HCT116 (cell line): ENCODE data around the gene MICU2. TPM values are rescaled to one million over a fixed set of nuclear protein-coding genes. Genes with fewer than 3 reads are reported as not detected.

Experiments
- ATAC-seq: fragments of 200-7000 bp; cut with Tn5 transposase; 2 replicates; pipeline ENCODE4 v1.9.1; 2020; ENCODE audit warnings: mild to moderate bottlenecking, moderate library complexity
- BruUV-seq: library from RNA; stranded (reverse); fragments of 400-500 nt; replicated peaks from 2 replicates; lab custom pipeline; 2021; lab: Mats Ljungman, UMichigan
- CTCF ChIA-PET: fragments of 300-600 bp; sonication (Branson Sonifier 250); formaldehyde crosslinking; loops from one replicate; lab custom pipeline; 2021; ENCODE audit warnings: antibody characterized with exemption; lab: Charles Lee
- POLR2A ChIA-PET: fragments of 300-600, 350-600 bp; sonication (Branson Sonifier 250); formaldehyde crosslinking; loops from one replicate; lab custom pipeline; 2021; ENCODE audit warnings: antibody characterized with exemption; lab: Charles Lee
- RAD21 ChIA-PET, 2 experiments: fragments of 300-600 bp; sonication (Branson Sonifier 250); formaldehyde crosslinking; loops; one replicate each; lab custom pipeline; 2023; ENCODE audit warnings: low total read pairs in 2 of 2; ENCODE audit not compliant: uncharacterized antibody in 2 of 2, unreplicated experiment in 2 of 2, low non-redundant PET in 1 of 2; lab: Charles Lee
- DNase-seq: peaks from one replicate; pipeline ENCODE4 v3.0.0-alpha.2; 2010; ENCODE audit warnings: low read depth, low spot score
- H2AFZ ChIP-seq: fragments of 200-600 bp; shearing (Covaris generic), sonication (generic); 2 replicates; pipeline ENCODE4 v1.6.1; 2017; ENCODE audit warnings: low read depth, mixed run types, mixed read lengths, antibody characterized with exemption, low read length; ENCODE audit not compliant: poor library complexity, severe bottlenecking
- H3K27ac ChIP-seq: 2 replicates; pipeline ENCODE4 v1.5.1; 2012; ENCODE audit warnings: low read depth, low read length
- H3K27me3 ChIP-seq: fragments of 200-600 bp; sonication (generic); 2 replicates; pipeline ENCODE4 v1.6.1; 2016; ENCODE audit warnings: mixed run types, low read length, mixed read lengths; ENCODE audit not compliant: insufficient read depth
- H3K36me3 ChIP-seq, 2 experiments: fragments of 200-500 bp in 1 of 2; fragments of 200-600 bp in 1 of 2; sonication (Bioruptor generic) in 1 of 2; sonication (generic) in 1 of 2; 2 replicates each; pipeline versions ENCODE4 v1.5.1 to v1.6.1; 2014 to 2016; ENCODE audit warnings: low read length in 2 of 2, inconsistent platforms in 1 of 2, mixed read lengths in 1 of 2, mixed run types in 1 of 2; ENCODE audit not compliant: insufficient read depth in 2 of 2, control insufficient read depth in 1 of 2
- H3K4me1 ChIP-seq, 2 experiments: fragments of 200-600 bp in 1 of 2; sonication (generic) in 1 of 2; 2 replicates each; pipeline versions ENCODE4 v1.5.1 to v1.6.1; 2012 to 2017; ENCODE audit warnings: low read length in 2 of 2, inconsistent platforms in 1 of 2, mild to moderate bottlenecking in 1 of 2, mixed read lengths in 1 of 2, mixed run types in 1 of 2, moderate library complexity in 1 of 2; ENCODE audit not compliant: insufficient read depth in 2 of 2, control insufficient read depth in 1 of 2
- H3K4me2 ChIP-seq: fragments of 200-600 bp; sonication (generic); 2 replicates; pipeline ENCODE4 v1.6.1; 2017; ENCODE audit warnings: mixed run types, low read length, mixed read lengths
- H3K4me3 ChIP-seq, 2 experiments: fragments of 200-600 bp in 1 of 2; sonication (generic) in 1 of 2; replicated peaks in 1 of 2; 2 replicates each; pipeline ENCODE4 v1.5.1; 2011 to 2016; ENCODE audit warnings: low read length in 2 of 2, control low read depth in 1 of 2, low read depth in 1 of 2, mild to moderate bottlenecking in 1 of 2, mixed read lengths in 1 of 2, mixed run types in 1 of 2
- H3K79me2 ChIP-seq: fragments of 200-600 bp; sonication (generic); 2 replicates; pipeline ENCODE4 v1.6.1; 2017; ENCODE audit warnings: mild to moderate bottlenecking, mixed run types, low read length, moderate library complexity, mixed read lengths; ENCODE audit not compliant: insufficient read depth
- H3K9ac ChIP-seq: fragments of 200-600 bp; sonication (generic); 2 replicates; pipeline ENCODE4 v1.6.1; 2016; ENCODE audit warnings: low read length, mixed read lengths
- H3K9me2 ChIP-seq: fragments of 200-600 bp; sonication (generic), shearing (Covaris generic); 2 replicates; pipeline ENCODE4 v1.6.1; 2017; ENCODE audit warnings: mixed run types, mild to moderate bottlenecking, moderate library complexity; ENCODE audit not compliant: insufficient read depth
- H3K9me3 ChIP-seq, 2 experiments: fragments of 200-500 bp in 1 of 2; fragments of 200-600 bp in 1 of 2; sonication (Bioruptor generic) in 1 of 2; sonication (generic) in 1 of 2; 2 replicates each; pipeline ENCODE4 v1.6.1; 2014 to 2017; ENCODE audit warnings: low read length in 2 of 2, mixed read lengths in 2 of 2, inconsistent platforms in 1 of 2, low read depth in 1 of 2, mild to moderate bottlenecking in 1 of 2, mixed run types in 1 of 2, moderate library complexity in 1 of 2; ENCODE audit not compliant: control insufficient read depth in 1 of 2, insufficient read depth in 1 of 2
- H4K20me1 ChIP-seq: fragments of 200-600 bp; sonication (generic), shearing (Covaris generic); 2 replicates; pipeline ENCODE4 v1.6.1; 2017; ENCODE audit warnings: mixed run types, mild to moderate bottlenecking, moderate library complexity; ENCODE audit not compliant: insufficient read depth
- CBX3 ChIP-seq: IDR thresholded peaks from 2 replicates; pipeline ENCODE4 v1.6.1; 2012; ENCODE audit warnings: low read depth
- CTCF ChIP-seq, 3 experiments: fragments of 200-600 bp in 1 of 3; sonication (generic) in 1 of 3; IDR thresholded peaks in 2 of 3; conservative IDR thresholded peaks in 1 of 3; 2 replicates each; pipeline ENCODE4 v1.5.1; 2012 to 2017; ENCODE audit warnings: low read depth in 2 of 3, low read length in 2 of 3, antibody characterized with exemption in 1 of 3, borderline replicate concordance in 1 of 3, control low read depth in 1 of 3, mild to moderate bottlenecking in 1 of 3, mixed read lengths in 1 of 3, mixed run types in 1 of 3, moderate library complexity in 1 of 3; ENCODE audit not compliant: insufficient read depth in 1 of 3
- EZH2 ChIP-seq: fragments of 200-600 bp; sonication (generic); IDR thresholded peaks from 2 replicates; pipeline ENCODE4 v1.6.1; 2017; ENCODE audit warnings: antibody characterized with exemption, mixed run types
- FOSL1 ChIP-seq: IDR thresholded peaks from 2 replicates; pipeline ENCODE4 v1.6.1; 2012; ENCODE audit warnings: low read depth
- JUND ChIP-seq: IDR thresholded peaks from 2 replicates; pipeline ENCODE4 v1.6.1; 2012
- POLR2A ChIP-seq: IDR thresholded peaks from 2 replicates; pipeline ENCODE4 v1.7.0; 2011; ENCODE audit warnings: borderline replicate concordance; ENCODE audit not compliant: insufficient read depth, insufficient read length; ENCODE audit errors: extremely low read depth
- POLR2AphosphoS5 ChIP-seq: IDR thresholded peaks from 2 replicates; pipeline ENCODE4 v1.6.1; 2011; ENCODE audit warnings: mild to moderate bottlenecking, low read depth, low read length, moderate library complexity
- RAD21 ChIP-seq: IDR thresholded peaks from 2 replicates; pipeline ENCODE4 v1.6.1; 2012; ENCODE audit warnings: low read depth, mild to moderate bottlenecking
- SP1 ChIP-seq: IDR thresholded peaks from 2 replicates; pipeline ENCODE4 v1.6.1; 2012; ENCODE audit warnings: low read depth
- SRF ChIP-seq: IDR thresholded peaks from 2 replicates; pipeline ENCODE4 v1.6.1; 2012; ENCODE audit warnings: low read depth
- TCF7L2 ChIP-seq: IDR thresholded peaks from 2 replicates; pipeline ENCODE4 v1.7.0; 2011; ENCODE audit warnings: borderline replicate concordance, inconsistent platforms; ENCODE audit not compliant: insufficient read depth, insufficient read length; ENCODE audit errors: extremely low read depth
- intact Hi-C: fragments of 100-400 bp; cut with micrococcal nuclease; formaldehyde crosslinking; loops from 2 replicates; pipeline ENCODE4 v1.10.0; 2022
- total RNA-seq: library from RNA; stranded (reverse); gene quantifications from one replicate; pipeline ENCODE4 v1.2.1, GENCODE V29; 2021; ENCODE audit not compliant: unreplicated experiment
- TF ChIP-seq, protein P1 (sequence below): IDR thresholded peaks from 2 replicates; pipeline ENCODE4 v1.6.1; 2012; ENCODE audit warnings: low read depth

Gene MICU2
- total RNA-seq, 1 experiment from 2014 or later, result 41.0 TPM

GRCh38 chr13:21453387-21454081 lies 150.4 kb downstream of the MICU2 start:
- Histone ChIP-seq H3K4me1 (peaks cover 3 to 7% of the 10 kb centered on the region in 2 experiments; a peak in 3 of 4 replicates), H3K27ac (no peak overlapping the region), H3K79me2 (peaks cover 94% of the 10 kb centered on the region), H3K4me2 (no peak overlapping the region), H2AFZ (no peak overlapping the region), H3K27me3 (no peaks in the 10 kb centered on the region), H3K9me3 (no peaks in the 10 kb centered on the region; a peak in 1 of 4 replicates), H3K9me2 (no peaks in the 10 kb centered on the region), H3K9ac (no peak overlapping the region), H3K4me3 (no peak overlapping the region), H3K36me3 (no peaks in the 10 kb centered on the region), H4K20me1 (no peaks in the 10 kb centered on the region)
- BruUV-seq, result no TSS peak
- DNase-seq, result no peak
- no peak for ATAC-seq
- POLR2A ChIA-PET, result no interaction called here
- TF ChIP-seq TCF7L2, result no peak
- no peak for TF ChIP-seq RAD21
- intact Hi-C loops, result no loop called here
- RAD21 ChIA-PET, result no interaction called here
- CTCF ChIA-PET, result no interaction called here

DNA sequence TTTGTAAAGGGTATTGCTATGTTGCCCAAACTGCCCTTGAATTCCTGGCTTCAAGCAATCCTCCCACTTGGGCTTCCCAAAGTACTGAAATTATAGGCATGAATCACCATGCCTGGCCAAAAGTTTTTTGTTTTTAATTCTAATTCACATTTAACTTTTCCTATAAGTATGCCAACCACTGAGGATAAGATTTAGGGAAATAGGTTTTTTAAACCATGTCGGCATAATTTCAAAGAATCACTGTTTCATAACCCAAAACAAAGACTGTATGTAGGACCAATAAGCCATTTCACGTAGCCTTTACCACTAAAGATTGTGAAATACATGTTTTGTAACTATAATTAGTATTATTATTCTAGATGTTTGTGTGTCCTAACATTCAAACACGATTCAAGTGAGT lies 153.0 kb downstream of the MICU2 start:
- no peak overlapping the region for H3K4me2 ChIP-seq
- no peak overlapping the region for H2AFZ ChIP-seq
- H3K79me2 ChIP-seq, result peaks cover 80% of the 10 kb centered on the region
- ChIA-PET CTCF (no interaction called here), RAD21 (no interaction called here), POLR2A (no interaction called here)
- no peak overlapping the region for H3K4me3 ChIP-seq
- no peak for ATAC-seq
- no peak overlapping the region for H3K27ac ChIP-seq
- H3K36me3 ChIP-seq, result no peaks in the 10 kb centered on the region
- H3K9me3 ChIP-seq, result no peaks in the 10 kb centered on the region; a peak in 1 of 4 replicates
- BruUV-seq, result no TSS peak
- no peak for DNase-seq
- intact Hi-C loops, result no loop called here
- no peaks in the 10 kb centered on the region for H3K9me2 ChIP-seq
- no peaks in the 10 kb centered on the region for H3K27me3 ChIP-seq
- H3K9ac ChIP-seq, result no peak overlapping the region
- peaks cover 1 to 3% of the 10 kb centered on the region in 2 experiments; a peak in 3 of 4 replicates for H3K4me1 ChIP-seq
- H4K20me1 ChIP-seq, result peaks cover under 1% of the 10 kb centered on the region; the same call in 1 of the 2 replicates
- TF ChIP-seq SRF (no peak), JUND (no peak), CBX3 (no peak), POLR2AphosphoS5 (no peak), FOSL1 (no peak), POLR2A (no peak), SP1 (no peak), CTCF (IDR thresholded peaks at IDR 0.05 in 2 of 3, conservative IDR thresholded peaks at IDR 0.05 in 1 of 3; ENCODE audit: borderline replicate concordance in 1 of 3, insufficient read depth in 1 of 3, low read depth in 2 of 3, low read length in 2 of 3) (no peak), EZH2 (no peak)
- TF ChIP-seq, protein P1, sequence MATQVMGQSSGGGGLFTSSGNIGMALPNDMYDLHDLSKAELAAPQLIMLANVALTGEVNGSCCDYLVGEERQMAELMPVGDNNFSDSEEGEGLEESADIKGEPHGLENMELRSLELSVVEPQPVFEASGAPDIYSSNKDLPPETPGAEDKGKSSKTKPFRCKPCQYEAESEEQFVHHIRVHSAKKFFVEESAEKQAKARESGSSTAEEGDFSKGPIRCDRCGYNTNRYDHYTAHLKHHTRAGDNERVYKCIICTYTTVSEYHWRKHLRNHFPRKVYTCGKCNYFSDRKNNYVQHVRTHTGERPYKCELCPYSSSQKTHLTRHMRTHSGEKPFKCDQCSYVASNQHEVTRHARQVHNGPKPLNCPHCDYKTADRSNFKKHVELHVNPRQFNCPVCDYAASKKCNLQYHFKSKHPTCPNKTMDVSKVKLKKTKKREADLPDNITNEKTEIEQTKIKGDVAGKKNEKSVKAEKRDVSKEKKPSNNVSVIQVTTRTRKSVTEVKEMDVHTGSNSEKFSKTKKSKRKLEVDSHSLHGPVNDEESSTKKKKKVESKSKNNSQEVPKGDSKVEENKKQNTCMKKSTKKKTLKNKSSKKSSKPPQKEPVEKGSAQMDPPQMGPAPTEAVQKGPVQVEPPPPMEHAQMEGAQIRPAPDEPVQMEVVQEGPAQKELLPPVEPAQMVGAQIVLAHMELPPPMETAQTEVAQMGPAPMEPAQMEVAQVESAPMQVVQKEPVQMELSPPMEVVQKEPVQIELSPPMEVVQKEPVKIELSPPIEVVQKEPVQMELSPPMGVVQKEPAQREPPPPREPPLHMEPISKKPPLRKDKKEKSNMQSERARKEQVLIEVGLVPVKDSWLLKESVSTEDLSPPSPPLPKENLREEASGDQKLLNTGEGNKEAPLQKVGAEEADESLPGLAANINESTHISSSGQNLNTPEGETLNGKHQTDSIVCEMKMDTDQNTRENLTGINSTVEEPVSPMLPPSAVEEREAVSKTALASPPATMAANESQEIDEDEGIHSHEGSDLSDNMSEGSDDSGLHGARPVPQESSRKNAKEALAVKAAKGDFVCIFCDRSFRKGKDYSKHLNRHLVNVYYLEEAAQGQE, result no peak
